HepG2 (cell line): ENCODE measurements around the gene TNFSF8.

Experiments used
- AKAP8 ChIP-seq: sonication (generic); formaldehyde crosslinking; IDR thresholded peaks from 2 replicates; pipeline ENCODE4 v1.5.1; 2020; ENCODE audit warnings: mild to moderate bottlenecking, missing genetic modification reagents
- ESRRA ChIP-seq: sonication (generic); formaldehyde crosslinking; IDR thresholded peaks from 2 replicates; pipeline ENCODE4 v1.5.1; 2020; ENCODE audit warnings: mild to moderate bottlenecking, low read depth, missing genetic modification reagents
- GABPA ChIP-seq, 2 experiments: IDR thresholded peaks; 2 replicates each; pipeline ENCODE4 v1.6.1; 2011 to 2016; ENCODE audit warnings: low read depth in 2 of 2, low read length in 1 of 2, missing biosample characterization in 1 of 2, missing genetic modification characterization in 1 of 2
- MXI1 ChIP-seq: IDR thresholded peaks from 3 replicates; pipeline ENCODE4 v1.6.1; 2012; ENCODE audit warnings: low read depth, low read length, inconsistent platforms, borderline replicate concordance
- RAD21 ChIP-seq: fragments of 450-650 bp; formaldehyde crosslinking; IDR thresholded peaks from 2 replicates; pipeline ENCODE4 v1.5.0; 2020; ENCODE audit warnings: mild to moderate bottlenecking
- TARDBP ChIP-seq: sonication (generic); formaldehyde crosslinking; IDR thresholded peaks from 2 replicates; pipeline ENCODE4 v1.8.0; 2022; ENCODE audit warnings: mild to moderate bottlenecking, missing genetic modification reagents
- ZFP36L1 ChIP-seq: sonication (generic); formaldehyde crosslinking; IDR thresholded peaks from 2 replicates; pipeline ENCODE4 v1.8.0; 2022; ENCODE audit warnings: mild to moderate bottlenecking, missing genetic modification reagents, moderate library complexity
- ZNF570 ChIP-seq: sonication (generic); formaldehyde crosslinking; IDR thresholded peaks from 2 replicates; pipeline ENCODE4 v1.4.0; 2020; ENCODE audit warnings: mild to moderate bottlenecking, missing genetic modification reagents, borderline replicate concordance
- ZNF747 ChIP-seq: sonication (generic); formaldehyde crosslinking; IDR thresholded peaks from 2 replicates; pipeline ENCODE4 v1.8.1; 2023; ENCODE audit warnings: missing genetic modification reagents, mild to moderate bottlenecking, borderline replicate concordance
- TF ChIP-seq, protein P1 (sequence below): sonication (generic); formaldehyde crosslinking; IDR thresholded peaks from 2 replicates; pipeline ENCODE4 v1.5.0; 2020; ENCODE audit warnings: missing genetic modification reagents, mild to moderate bottlenecking, borderline replicate concordance
- TF ChIP-seq, protein P2 (sequence below): sonication (generic); formaldehyde crosslinking; IDR thresholded peaks from 2 replicates; pipeline ENCODE4 v1.5.0; 2020; ENCODE audit warnings: mild to moderate bottlenecking, missing genetic modification reagents, moderate library complexity

DNA sequence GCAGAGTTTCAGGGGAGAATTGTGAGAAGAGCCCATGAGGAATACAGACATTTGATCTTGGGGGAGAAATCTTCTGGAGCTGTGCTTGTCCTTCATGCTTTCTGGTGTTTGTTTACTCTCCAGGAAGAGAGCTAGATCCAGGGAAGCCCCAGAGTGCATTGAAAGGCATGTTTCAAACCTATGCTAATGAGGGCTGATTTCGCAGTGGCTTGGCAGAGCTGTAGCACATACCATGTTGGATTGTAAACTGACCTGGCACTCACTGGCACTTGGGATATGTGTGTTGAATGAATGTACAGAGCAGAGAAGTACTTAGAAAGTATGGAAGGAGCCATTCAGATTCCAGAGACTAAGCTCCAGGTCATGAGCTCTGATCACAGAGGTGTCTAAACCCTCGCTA is 30.9 kb downstream of the TNFSF8 start:
- TF ChIP-seq TARDBP (CRISPR knock-in tag) (no peak), ZNF747 (CRISPR knock-in tag) (no peak), GABPA (IDR thresholded peaks at IDR 0.05; ENCODE audit: low read depth, low read length) (no peak), GABPA (CRISPR knock-in tag; IDR thresholded peaks at IDR 0.05; ENCODE audit: low read depth) (no peak), AKAP8 (no peak), MXI1 (no peak), RAD21 (CRISPR knock-in tag) (no peak), ESRRA (CRISPR knock-in tag) (no peak), ZNF570 (CRISPR knock-in tag) (no peak), ZFP36L1 (CRISPR knock-in tag) (no peak)
- TF ChIP-seq, protein P1, sequence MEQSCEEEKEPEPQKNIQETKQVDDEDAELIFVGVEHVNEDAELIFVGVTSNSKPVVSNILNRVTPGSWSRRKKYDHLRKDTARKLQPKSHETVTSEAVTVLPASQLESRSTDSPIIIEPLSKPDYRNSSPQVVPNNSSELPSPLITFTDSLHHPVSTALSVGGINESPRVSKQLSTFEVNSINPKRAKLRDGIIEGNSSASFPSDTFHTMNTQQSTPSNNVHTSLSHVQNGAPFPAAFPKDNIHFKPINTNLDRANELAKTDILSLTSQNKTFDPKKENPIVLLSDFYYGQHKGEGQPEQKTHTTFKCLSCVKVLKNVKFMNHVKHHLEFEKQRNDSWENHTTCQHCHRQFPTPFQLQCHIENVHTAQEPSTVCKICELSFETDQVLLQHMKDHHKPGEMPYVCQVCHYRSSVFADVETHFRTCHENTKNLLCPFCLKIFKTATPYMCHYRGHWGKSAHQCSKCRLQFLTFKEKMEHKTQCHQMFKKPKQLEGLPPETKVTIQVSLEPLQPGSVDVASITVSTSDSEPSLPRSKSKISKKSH (CRISPR knock-in tag) = no peak
- TF ChIP-seq, protein P2, sequence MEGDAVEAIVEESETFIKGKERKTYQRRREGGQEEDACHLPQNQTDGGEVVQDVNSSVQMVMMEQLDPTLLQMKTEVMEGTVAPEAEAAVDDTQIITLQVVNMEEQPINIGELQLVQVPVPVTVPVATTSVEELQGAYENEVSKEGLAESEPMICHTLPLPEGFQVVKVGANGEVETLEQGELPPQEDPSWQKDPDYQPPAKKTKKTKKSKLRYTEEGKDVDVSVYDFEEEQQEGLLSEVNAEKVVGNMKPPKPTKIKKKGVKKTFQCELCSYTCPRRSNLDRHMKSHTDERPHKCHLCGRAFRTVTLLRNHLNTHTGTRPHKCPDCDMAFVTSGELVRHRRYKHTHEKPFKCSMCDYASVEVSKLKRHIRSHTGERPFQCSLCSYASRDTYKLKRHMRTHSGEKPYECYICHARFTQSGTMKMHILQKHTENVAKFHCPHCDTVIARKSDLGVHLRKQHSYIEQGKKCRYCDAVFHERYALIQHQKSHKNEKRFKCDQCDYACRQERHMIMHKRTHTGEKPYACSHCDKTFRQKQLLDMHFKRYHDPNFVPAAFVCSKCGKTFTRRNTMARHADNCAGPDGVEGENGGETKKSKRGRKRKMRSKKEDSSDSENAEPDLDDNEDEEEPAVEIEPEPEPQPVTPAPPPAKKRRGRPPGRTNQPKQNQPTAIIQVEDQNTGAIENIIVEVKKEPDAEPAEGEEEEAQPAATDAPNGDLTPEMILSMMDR (CRISPR knock-in tag) = no peak
